ENCODE data around the gene TEF.

Gene TEF

DNA sequence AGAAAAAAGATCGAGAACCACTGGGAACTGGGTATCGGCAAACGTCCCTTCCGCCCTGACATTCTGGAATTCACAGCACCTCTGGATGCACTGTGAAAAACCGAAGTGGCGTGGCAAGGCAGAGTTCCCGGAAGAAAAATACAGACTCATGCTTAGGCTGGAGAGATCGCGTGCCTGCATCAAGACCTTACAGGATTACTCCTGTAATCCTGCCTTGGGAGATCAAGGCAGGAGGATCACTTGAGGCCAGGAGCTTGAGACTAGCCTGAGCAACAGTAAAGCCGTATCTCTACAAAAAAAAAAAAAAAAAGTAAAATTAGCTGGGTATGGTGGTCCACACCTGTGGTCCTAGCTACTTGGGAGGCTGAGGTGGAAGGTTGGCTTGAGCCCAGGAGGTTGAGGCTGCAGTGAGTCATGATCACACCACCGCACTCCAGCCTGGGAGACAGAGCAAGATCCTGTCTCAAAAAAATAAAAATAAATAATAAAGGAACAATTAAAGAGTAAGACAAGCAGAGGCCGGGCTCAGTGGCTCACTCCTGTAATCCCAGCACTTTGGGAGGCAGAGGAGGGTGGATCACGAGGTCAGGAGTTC lies 19.9 kb upstream of the TEF start:
- no peak for DNase-seq (ENCODE audit: extremely low read depth, low read depth)
- TF ChIP-seq CTCF (IDR thresholded peaks at IDR 0.05; ENCODE audit: low read depth, low read length): no peak

- DNase-seq (ENCODE audit: extremely low read depth, low read depth): no peak
- TF ChIP-seq CTCF (IDR thresholded peaks at IDR 0.05; ENCODE audit: low read depth, low read length): no peak
Observed at GRCh38 chr22:41362615-41363014, 19.1 kb upstream of the TEF start.

GRCh38 chr22:41364233-41364632 lies 17.5 kb upstream of the TEF start:
- TF ChIP-seq CTCF (IDR thresholded peaks at IDR 0.05; ENCODE audit: low read depth, low read length): no peak
- DNase-seq (ENCODE audit: extremely low read depth, low read depth): no peak

DNA sequence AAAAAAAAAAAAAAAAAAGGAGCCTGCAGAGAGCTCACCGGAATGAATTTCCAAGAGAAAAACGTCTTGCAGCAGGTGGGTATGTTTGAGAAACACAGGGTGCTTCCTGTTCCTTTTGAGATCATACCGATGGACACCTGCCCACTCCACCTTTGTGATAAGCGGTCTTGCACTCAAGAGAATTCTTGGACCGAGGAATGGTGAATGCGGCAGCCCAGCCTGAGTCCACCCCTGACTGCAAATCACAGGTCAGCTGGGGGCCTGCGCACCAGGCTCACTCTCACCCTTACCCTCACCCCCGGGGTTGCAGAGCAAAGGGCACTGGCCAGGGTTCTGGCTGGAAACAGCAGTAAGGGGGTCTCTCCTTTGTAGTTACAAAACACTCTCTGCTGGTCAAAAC lies 16.8 kb upstream of the TEF start:
- no peak for TF ChIP-seq CTCF (IDR thresholded peaks at IDR 0.05; ENCODE audit: low read depth, low read length)
- no peak for DNase-seq (ENCODE audit: extremely low read depth, low read depth)

GRCh38 chr22:41365425-41365824 lies 16.3 kb upstream of the TEF start:
- DNase-seq (ENCODE audit: extremely low read depth, low read depth): no peak
- no peak for TF ChIP-seq CTCF (IDR thresholded peaks at IDR 0.05; ENCODE audit: low read depth, low read length)

GRCh38 chr22:41366323-41367029 lies 15.3 kb upstream of the TEF start:
- TF ChIP-seq CTCF (IDR thresholded peaks at IDR 0.05; ENCODE audit: low read depth, low read length): no peak
- DNase-seq (ENCODE audit: extremely low read depth, low read depth): no peak

DNA sequence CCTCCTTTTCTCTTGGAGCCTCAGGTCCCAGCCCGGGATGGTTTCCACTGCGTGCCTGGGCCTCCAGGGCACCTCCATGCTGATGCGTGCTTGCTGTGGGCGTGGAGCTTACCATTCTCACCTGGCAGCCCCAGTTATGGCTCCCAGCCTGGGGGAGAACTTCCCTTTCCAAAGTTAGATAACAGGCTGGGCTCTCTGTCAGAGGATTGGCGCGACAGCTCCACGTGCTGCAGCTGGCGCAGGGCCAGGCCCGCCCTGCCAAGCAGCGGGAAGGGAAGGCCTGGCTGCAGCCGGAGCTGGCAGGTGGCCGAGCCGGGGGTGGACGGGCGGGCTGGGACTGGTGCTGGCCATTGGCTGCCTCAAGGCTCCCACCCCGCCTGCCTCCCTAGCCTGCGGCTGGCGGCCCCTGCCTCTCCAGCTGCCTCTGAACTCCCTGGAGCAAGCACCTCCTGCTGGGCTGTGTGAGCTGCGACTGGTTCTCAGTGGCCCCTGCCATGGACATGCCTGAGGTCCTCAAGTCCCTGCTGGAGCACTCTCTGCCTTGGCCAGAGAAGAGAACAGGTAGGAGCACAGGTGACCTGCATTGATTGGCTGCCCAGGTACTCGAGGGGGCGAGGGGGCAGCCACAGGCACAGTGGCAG lies 14.6 kb upstream of the TEF start:
- peak; percentile 90 for DNase-seq (ENCODE audit: extremely low read depth, low read depth)
- TF ChIP-seq CTCF (IDR thresholded peaks at IDR 0.05; ENCODE audit: low read depth, low read length): peak; percentile 40
